SKM-1 (cell line): ENCODE data around the gene ZNF516.

Experiments
- DNase-seq: peaks from one replicate; lab custom pipeline; 2025; ENCODE audit not compliant: unreplicated experiment; lab: John Stamatoyannopoulos, UW

ZNF516 gene

GRCh38 chr18:76491776-76492668 lies 3.0 kb downstream of the ZNF516 start:
- DNase-seq = no peak

GRCh38 chr18:76491473-76491775 lies 3.6 kb downstream of the ZNF516 start:
- DNase-seq = no peak

GRCh38 chr18:76490670-76491472 lies 4.2 kb downstream of the ZNF516 start:
- DNase-seq = no peak

GRCh38 chr18:76490033-76490432 lies 5.0 kb downstream of the ZNF516 start:
- DNase-seq = no peak

- no peak for DNase-seq
These were observed 6.0 kb downstream of the ZNF516 start for GRCh38 chr18:76489081-76489480.

GRCh38 chr18:76488190-76488589 lies 6.9 kb downstream of the ZNF516 start:
- DNase-seq = no peak

GRCh38 chr18:76487782-76488181 lies 7.3 kb downstream of the ZNF516 start:
- no peak for DNase-seq

- no peak for DNase-seq
These were observed 8.0 kb downstream of the ZNF516 start for GRCh38 chr18:76487070-76487469.

GRCh38 chr18:76486574-76486973 lies 8.5 kb downstream of the ZNF516 start:
- DNase-seq = no peak

GRCh38 chr18:76486038-76486437 lies 9.0 kb downstream of the ZNF516 start:
- no peak for DNase-seq

GRCh38 chr18:76484749-76485387 lies 10.2 kb downstream of the ZNF516 start:
- no peak for DNase-seq

GRCh38 chr18:76483780-76484179 lies 11.3 kb downstream of the ZNF516 start:
- no peak for DNase-seq

GRCh38 chr18:76482971-76483691 lies 11.9 kb downstream of the ZNF516 start:
- no peak for DNase-seq

GRCh38 chr18:76482267-76482666 lies 12.8 kb downstream of the ZNF516 start:
- no peak for DNase-seq

- DNase-seq = no peak
These were observed 14.1 kb downstream of the ZNF516 start for GRCh38 chr18:76480913-76481312.

GRCh38 chr18:76479351-76480238 lies 15.4 kb downstream of the ZNF516 start:
- DNase-seq = no peak

GRCh38 chr18:76476665-76477561 lies 18.1 kb downstream of the ZNF516 start:
- DNase-seq = no peak

- DNase-seq = no peak
These were observed 19.4 kb downstream of the ZNF516 start for GRCh38 chr18:76475450-76476194.
